Measurements from ENCODE around the gene CDC25B.

- TF ChIP-seq CTCF (conservative IDR thresholded peaks at IDR 0.05) (no peak), ZFX (IDR thresholded peaks at IDR 0.05) (no peak)
Measured at GRCh38 chr20:3842348-3842930, 46.3 kb downstream of the CDC25B start.
